ENCODE measurements around the gene CFAP53.
"Not testable (repeated sequence)": the region's sequence is repeated elsewhere in the genome, so short reads cannot be mapped to it uniquely, and the experiment has no call there.

- not testable (repeated sequence) for TF ChIP-seq POLR2A, POLR2AphosphoS5 (IDR thresholded peaks at IDR 0.05)
Observed at GRCh38 chr18:50308851-50309250, 42.6 kb upstream of the CFAP53 start.
